Nephron progenitor cell (in vitro differentiated cells): ENCODE data around the gene SCGB1D1.

ENCODE experiments used
- DNase-seq: peaks from one replicate; pipeline ENCODE4 v3.0.0; 2021
- H3K27ac Mint-ChIP-seq: 2 replicates; pipeline ENCODE4 v1.8.0; 2021; ENCODE audit warnings: mild to moderate bottlenecking, moderate library complexity, mixed read lengths
- H3K27me3 Mint-ChIP-seq: 2 replicates; pipeline ENCODE4 v1.8.0; 2021; ENCODE audit warnings: mild to moderate bottlenecking, low read depth, mixed read lengths; ENCODE audit not compliant: poor library complexity
- H3K36me3 Mint-ChIP-seq: 2 replicates; pipeline ENCODE4 v1.8.0; 2021; ENCODE audit warnings: low read depth, mixed read lengths
- H3K4me1 Mint-ChIP-seq: 2 replicates; pipeline ENCODE4 v1.8.0; 2021; ENCODE audit warnings: mixed read lengths
- H3K4me3 Mint-ChIP-seq: 2 replicates; pipeline ENCODE4 v1.8.0; 2021; ENCODE audit warnings: mild to moderate bottlenecking, moderate library complexity, mixed read lengths
- H3K9me3 Mint-ChIP-seq: 2 replicates; pipeline ENCODE4 v1.8.0; 2021; ENCODE audit warnings: mild to moderate bottlenecking, moderate library complexity, mixed read lengths
- CTCF ChIP-seq: fragments of 200-600 bp; sonication (generic); IDR thresholded peaks from 2 replicates; pipeline ENCODE4 v1.5.0; 2021; ENCODE audit warnings: antibody characterized with exemption

SCGB1D1 gene

GRCh38 chr11:62223095-62223494 lies 33.1 kb downstream of the SCGB1D1 start:
- Mint-ChIP-seq H3K9me3 (peaks cover 30% of the 10 kb centered on the region), H3K36me3 (no peaks in the 10 kb centered on the region), H3K27ac (no peak overlapping the region), H3K27me3 (peaks cover 6% of the 10 kb centered on the region), H3K4me1 (peaks cover 6% of the 10 kb centered on the region), H3K4me3 (no peak overlapping the region)
- no peak for TF ChIP-seq CTCF
- no peak for DNase-seq

- DNase-seq: no peak
- peaks cover 45% of the 10 kb centered on the region for H3K27me3 Mint-ChIP-seq
- H3K4me1 Mint-ChIP-seq: no peaks in the 10 kb centered on the region
- no peak overlapping the region for H3K4me3 Mint-ChIP-seq
- no peak overlapping the region for H3K27ac Mint-ChIP-seq
- no peak for TF ChIP-seq CTCF
- H3K36me3 Mint-ChIP-seq: no peaks in the 10 kb centered on the region
- H3K9me3 Mint-ChIP-seq: no peaks in the 10 kb centered on the region
Measured at GRCh38 chr11:62233730-62234129, 43.7 kb downstream of the SCGB1D1 start.

- peaks cover 41% of the 10 kb centered on the region for H3K27me3 Mint-ChIP-seq
- no peak overlapping the region for H3K27ac Mint-ChIP-seq
- H3K36me3 Mint-ChIP-seq: no peaks in the 10 kb centered on the region
- H3K4me1 Mint-ChIP-seq: no peaks in the 10 kb centered on the region
- no peak for TF ChIP-seq CTCF
- no peak overlapping the region for H3K4me3 Mint-ChIP-seq
- no peaks in the 10 kb centered on the region for H3K9me3 Mint-ChIP-seq
- DNase-seq: no peak
Measured at GRCh38 chr11:62236187-62236586, 46.2 kb downstream of the SCGB1D1 start.

- Mint-ChIP-seq H3K36me3 (no peaks in the 10 kb centered on the region), H3K4me1 (peaks cover 6% of the 10 kb centered on the region), H3K27me3 (peaks cover 39% of the 10 kb centered on the region), H3K4me3 (no peak overlapping the region), H3K27ac (no peak overlapping the region), H3K9me3 (no peaks in the 10 kb centered on the region)
- DNase-seq: no peak
- no peak for TF ChIP-seq CTCF
Measured at GRCh38 chr11:62237499-62237898, 47.5 kb downstream of the SCGB1D1 start.

GRCh38 chr11:62238151-62238550 lies 48.1 kb downstream of the SCGB1D1 start:
- no peak for TF ChIP-seq CTCF
- Mint-ChIP-seq H3K4me3 (no peak overlapping the region), H3K36me3 (no peaks in the 10 kb centered on the region), H3K27me3 (peaks cover 32% of the 10 kb centered on the region), H3K9me3 (no peaks in the 10 kb centered on the region), H3K27ac (no peak overlapping the region), H3K4me1 (peaks cover 6% of the 10 kb centered on the region)
- DNase-seq: no peak

- H3K27me3 Mint-ChIP-seq: peaks cover 11% of the 10 kb centered on the region
- no peak for TF ChIP-seq CTCF
- DNase-seq: no peak
- peaks cover 6% of the 10 kb centered on the region for H3K4me1 Mint-ChIP-seq
- H3K27ac Mint-ChIP-seq: no peak overlapping the region
- H3K9me3 Mint-ChIP-seq: no peaks in the 10 kb centered on the region
- no peak overlapping the region for H3K4me3 Mint-ChIP-seq
- no peaks in the 10 kb centered on the region for H3K36me3 Mint-ChIP-seq
Measured at GRCh38 chr11:62241095-62241494, 51.1 kb downstream of the SCGB1D1 start.
